Right lobe of liver (tissue), 4 donors: ENCODE data around the gene GTSE1.

Experiments used
- CTCF ChIP-seq, 4 donors: fragments of 200-600 bp in 3 of 4; fragments of 450-650 bp in 1 of 4; IDR thresholded peaks; one replicate each; pipeline versions ENCODE4 v1.5.1 to v1.8.0; 2016 to 2022; ENCODE audit warnings: antibody characterized with exemption in 4 of 4, mild to moderate bottlenecking in 2 of 4
- POLR2A ChIP-seq: fragments of 450-650 bp; IDR thresholded peaks from one replicate; pipeline ENCODE4 v1.6.1; 2017; ENCODE audit warnings: antibody characterized with exemption, mild to moderate bottlenecking
- donor health status: DM: no; HTN: no; CAD: no.
- donor health status: DM: no; HTN: no; CAD: no.
- donor health status: DM: no; HTN: yes; CAD: no.

- TF ChIP-seq CTCF (IDR thresholded peaks at IDR 0.05) (no peak), POLR2A (no peak)
Measured at GRCh38 chr22:46323162-46323561, 26.5 kb downstream of the GTSE1 start.
